AML-193 (cell line): ENCODE data around the gene GPX8.

ENCODE experiments used
- DNase-seq, 2 experiments: peaks; one replicate each; lab custom pipeline; 2025; lab: John Stamatoyannopoulos, UW

The GPX8 gene

GRCh38 chr5:55172937-55173686, 13.1 kb downstream of the GPX8 start, which contains the start of gene CDC20B:
CDC20B (minus strand) TSS chr5:55173177; CDS start chr5:55173000, 177 bp downstream.
- peak; percentile 17 to 27 for DNase-seq

GRCh38 chr5:55173687-55174230, 13.8 kb downstream of the GPX8 start:
- DNase-seq, result no peak

- no peak for DNase-seq
Measured at GRCh38 chr5:55175781-55176175, 15.8 kb downstream of the GPX8 start.

- DNase-seq, result no peak
Measured at GRCh38 chr5:55176176-55176818, 16.3 kb downstream of the GPX8 start.

- DNase-seq, result no peak
Measured at GRCh38 chr5:55177078-55177477, 17.1 kb downstream of the GPX8 start.

GRCh38 chr5:55180016-55180415, 20.0 kb downstream of the GPX8 start:
- no peak for DNase-seq

- DNase-seq, result peak; percentile 1 to 11
Measured at GRCh38 chr5:55187370-55187769, 27.4 kb downstream of the GPX8 start.

GRCh38 chr5:55188656-55189540, 28.9 kb downstream of the GPX8 start:
- DNase-seq, result no peak

GRCh38 chr5:55191165-55191564, 31.2 kb downstream of the GPX8 start:
- no peak for DNase-seq

GRCh38 chr5:55205001-55205400, 45.0 kb downstream of the GPX8 start:
- DNase-seq, result peak in 1 of 2 experiments; percentile 2

- DNase-seq, result no peak
Measured at GRCh38 chr5:55211184-55211874, 51.4 kb downstream of the GPX8 start.
